B cell (primary cell): ENCODE data around the gene NT5E.

ENCODE experiments used
- EZH2 ChIP-seq: IDR thresholded peaks from 2 replicates; pipeline ENCODE4 v1.6.1; 2012; ENCODE audit warnings: borderline replicate concordance, low read depth, mild to moderate bottlenecking, moderate library complexity, low read length; ENCODE audit not compliant: insufficient read depth, poor library complexity, severe bottlenecking
- TF ChIP-seq, protein P1 (sequence below): fragments of 200-600 bp; IDR thresholded peaks from one replicate; pipeline ENCODE4 v1.8.0; 2022; ENCODE audit warnings: antibody characterized with exemption, mild to moderate bottlenecking

- TF ChIP-seq, protein P1, sequence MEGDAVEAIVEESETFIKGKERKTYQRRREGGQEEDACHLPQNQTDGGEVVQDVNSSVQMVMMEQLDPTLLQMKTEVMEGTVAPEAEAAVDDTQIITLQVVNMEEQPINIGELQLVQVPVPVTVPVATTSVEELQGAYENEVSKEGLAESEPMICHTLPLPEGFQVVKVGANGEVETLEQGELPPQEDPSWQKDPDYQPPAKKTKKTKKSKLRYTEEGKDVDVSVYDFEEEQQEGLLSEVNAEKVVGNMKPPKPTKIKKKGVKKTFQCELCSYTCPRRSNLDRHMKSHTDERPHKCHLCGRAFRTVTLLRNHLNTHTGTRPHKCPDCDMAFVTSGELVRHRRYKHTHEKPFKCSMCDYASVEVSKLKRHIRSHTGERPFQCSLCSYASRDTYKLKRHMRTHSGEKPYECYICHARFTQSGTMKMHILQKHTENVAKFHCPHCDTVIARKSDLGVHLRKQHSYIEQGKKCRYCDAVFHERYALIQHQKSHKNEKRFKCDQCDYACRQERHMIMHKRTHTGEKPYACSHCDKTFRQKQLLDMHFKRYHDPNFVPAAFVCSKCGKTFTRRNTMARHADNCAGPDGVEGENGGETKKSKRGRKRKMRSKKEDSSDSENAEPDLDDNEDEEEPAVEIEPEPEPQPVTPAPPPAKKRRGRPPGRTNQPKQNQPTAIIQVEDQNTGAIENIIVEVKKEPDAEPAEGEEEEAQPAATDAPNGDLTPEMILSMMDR: no peak
- TF ChIP-seq EZH2: no peak
These were observed 23.9 kb upstream of the NT5E start for GRCh38 chr6:85425997-85426396.
